Neural progenitor cell (in vitro differentiated cells): ENCODE measurements around the gene TUT1. TPM values are rescaled to one million over a fixed set of nuclear protein-coding genes. Genes with fewer than 3 reads are reported as not detected.
A peak's percentile ranks its signal among the peaks of the same experiment; 100 is the strongest.
"Not testable (repeated sequence)": the region's sequence is repeated elsewhere in the genome, so short reads cannot be mapped to it uniquely, and the experiment has no call there.

Source experiments
- DNase-seq: peaks from one replicate; pipeline ENCODE4 v3.0.0-alpha.2; 2016; ENCODE audit warnings: low spot score
- H2AFZ ChIP-seq: fragments of 200-600 bp; sonication (generic); replicated peaks from 2 replicates; pipeline ENCODE4 v1.6.1; 2016; ENCODE audit warnings: antibody characterized with exemption
- H3F3A ChIP-seq: fragments of 200-600 bp; sonication (generic); 2 replicates; pipeline ENCODE4 v1.6.1; 2016; ENCODE audit warnings: antibody characterized with exemption, low read depth
- H3K27ac ChIP-seq: fragments of 200-600 bp; sonication (generic); 2 replicates; pipeline ENCODE4 v1.5.1; 2016; ENCODE audit warnings: mild to moderate bottlenecking
- H3K27me3 ChIP-seq: fragments of 200-600 bp; sonication (generic); 2 replicates; pipeline ENCODE4 v1.6.1; 2016; ENCODE audit warnings: mild to moderate bottlenecking, moderate library complexity
- H3K36me3 ChIP-seq: fragments of 200-600 bp; sonication (generic); 2 replicates; pipeline ENCODE4 v1.5.1; 2016
- H3K4me1 ChIP-seq: fragments of 200-600 bp; sonication (generic); 2 replicates; pipeline ENCODE4 v1.6.1; 2016; ENCODE audit warnings: mixed run types
- H3K4me2 ChIP-seq: fragments of 200-600 bp; sonication (generic); 2 replicates; pipeline ENCODE4 v1.6.1; 2016
- H3K4me3 ChIP-seq: fragments of 200-600 bp; sonication (generic); 2 replicates; pipeline ENCODE4 v1.5.1; 2016
- H3K79me2 ChIP-seq: fragments of 200-600 bp; sonication (generic); 2 replicates; pipeline ENCODE4 v1.6.1; 2016; ENCODE audit warnings: low read depth
- H3K9ac ChIP-seq: fragments of 200-600 bp; sonication (generic); 2 replicates; pipeline ENCODE4 v1.6.1; 2016
- H3K9me3 ChIP-seq: fragments of 200-600 bp; sonication (generic); 2 replicates; pipeline ENCODE4 v1.5.1; 2016; ENCODE audit warnings: low read depth
- H4K20me1 ChIP-seq: fragments of 200-600 bp; sonication (generic); 2 replicates; pipeline ENCODE4 v1.6.1; 2016; ENCODE audit warnings: low read depth
- H3K27ac Mint-ChIP-seq: 3 replicates; pipeline ENCODE4 v1.8.0; 2021; ENCODE audit warnings: mixed read lengths
- H3K27me3 Mint-ChIP-seq: 2 replicates; pipeline ENCODE4 v1.8.0; 2022; ENCODE audit warnings: low read depth, mild to moderate bottlenecking, inconsistent platforms, moderate library complexity, mixed read lengths; ENCODE audit not compliant: insufficient read depth
- H3K36me3 Mint-ChIP-seq: 3 replicates; pipeline ENCODE4 v1.8.0; 2021; ENCODE audit warnings: mixed read lengths
- H3K4me1 Mint-ChIP-seq: 3 replicates; pipeline ENCODE4 v1.8.0; 2021; ENCODE audit warnings: mixed read lengths
- H3K4me3 Mint-ChIP-seq: 3 replicates; pipeline ENCODE4 v1.8.0; 2021; ENCODE audit warnings: mild to moderate bottlenecking, moderate library complexity, mixed read lengths
- H3K9me3 Mint-ChIP-seq: 3 replicates; pipeline ENCODE4 v1.8.0; 2020; ENCODE audit warnings: mixed read lengths
- EZH2 ChIP-seq: fragments of 200-600 bp; sonication (generic); IDR thresholded peaks from 2 replicates; pipeline ENCODE4 v1.6.1; 2017; ENCODE audit warnings: antibody characterized with exemption, mild to moderate bottlenecking, moderate library complexity
- EZH2phosphoT487 ChIP-seq: fragments of 200-600 bp; sonication (generic); IDR thresholded peaks from 2 replicates; pipeline ENCODE4 v1.6.1; 2017; ENCODE audit warnings: antibody characterized with exemption
- total RNA-seq: library from RNA; depleted of rRNA; stranded (reverse); fragments of >200 nt; gene quantifications from 2 replicates; pipeline ENCODE4 v1.2.3, GENCODE V29; 2015; ENCODE audit warnings: low replicate concordance
- TF ChIP-seq, protein P1 (sequence below): fragments of 200-600 bp; sonication (generic); IDR thresholded peaks from 2 replicates; pipeline ENCODE4 v1.5.1; 2017; ENCODE audit warnings: antibody characterized with exemption, mild to moderate bottlenecking

Gene TUT1
- total RNA-seq, 1 donor from 2014 or later: 4.8 TPM

GRCh38 chr11:62553839-62554361, 37.4 kb downstream of the TUT1 start:
- Histone ChIP-seq H3K9me3 (no peaks in the 10 kb centered on the region), H4K20me1 (peaks cover 14% of the 10 kb centered on the region), H3F3A (peaks cover 79% of the 10 kb centered on the region), H3K79me2 (peaks cover 7% of the 10 kb centered on the region), H2AFZ (no peak overlapping the region), H3K9ac (no peak overlapping the region), H3K27ac (peak overlapping the region; percentile 81), H3K27me3 (peaks cover 3% of the 10 kb centered on the region), H3K4me3 (no peak overlapping the region), H3K36me3 (peaks cover 4% of the 10 kb centered on the region), H3K4me2 (peak overlapping the region; percentile 63), H3K4me1 (peaks cover 57% of the 10 kb centered on the region)
- Mint-ChIP-seq H3K4me3 (peak overlapping the region; percentile 60), H3K4me1 (peaks cover 75% of the 10 kb centered on the region), H3K36me3 (peaks cover 8% of the 10 kb centered on the region), H3K27ac (peak overlapping the region; percentile 96), H3K27me3 (peaks cover 12% of the 10 kb centered on the region), H3K9me3 (no peaks in the 10 kb centered on the region)
- TF ChIP-seq EZH2 (no peak), EZH2phosphoT487 (no peak)
- TF ChIP-seq, protein P1, sequence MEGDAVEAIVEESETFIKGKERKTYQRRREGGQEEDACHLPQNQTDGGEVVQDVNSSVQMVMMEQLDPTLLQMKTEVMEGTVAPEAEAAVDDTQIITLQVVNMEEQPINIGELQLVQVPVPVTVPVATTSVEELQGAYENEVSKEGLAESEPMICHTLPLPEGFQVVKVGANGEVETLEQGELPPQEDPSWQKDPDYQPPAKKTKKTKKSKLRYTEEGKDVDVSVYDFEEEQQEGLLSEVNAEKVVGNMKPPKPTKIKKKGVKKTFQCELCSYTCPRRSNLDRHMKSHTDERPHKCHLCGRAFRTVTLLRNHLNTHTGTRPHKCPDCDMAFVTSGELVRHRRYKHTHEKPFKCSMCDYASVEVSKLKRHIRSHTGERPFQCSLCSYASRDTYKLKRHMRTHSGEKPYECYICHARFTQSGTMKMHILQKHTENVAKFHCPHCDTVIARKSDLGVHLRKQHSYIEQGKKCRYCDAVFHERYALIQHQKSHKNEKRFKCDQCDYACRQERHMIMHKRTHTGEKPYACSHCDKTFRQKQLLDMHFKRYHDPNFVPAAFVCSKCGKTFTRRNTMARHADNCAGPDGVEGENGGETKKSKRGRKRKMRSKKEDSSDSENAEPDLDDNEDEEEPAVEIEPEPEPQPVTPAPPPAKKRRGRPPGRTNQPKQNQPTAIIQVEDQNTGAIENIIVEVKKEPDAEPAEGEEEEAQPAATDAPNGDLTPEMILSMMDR: no peak
- no peak for DNase-seq

DNA sequence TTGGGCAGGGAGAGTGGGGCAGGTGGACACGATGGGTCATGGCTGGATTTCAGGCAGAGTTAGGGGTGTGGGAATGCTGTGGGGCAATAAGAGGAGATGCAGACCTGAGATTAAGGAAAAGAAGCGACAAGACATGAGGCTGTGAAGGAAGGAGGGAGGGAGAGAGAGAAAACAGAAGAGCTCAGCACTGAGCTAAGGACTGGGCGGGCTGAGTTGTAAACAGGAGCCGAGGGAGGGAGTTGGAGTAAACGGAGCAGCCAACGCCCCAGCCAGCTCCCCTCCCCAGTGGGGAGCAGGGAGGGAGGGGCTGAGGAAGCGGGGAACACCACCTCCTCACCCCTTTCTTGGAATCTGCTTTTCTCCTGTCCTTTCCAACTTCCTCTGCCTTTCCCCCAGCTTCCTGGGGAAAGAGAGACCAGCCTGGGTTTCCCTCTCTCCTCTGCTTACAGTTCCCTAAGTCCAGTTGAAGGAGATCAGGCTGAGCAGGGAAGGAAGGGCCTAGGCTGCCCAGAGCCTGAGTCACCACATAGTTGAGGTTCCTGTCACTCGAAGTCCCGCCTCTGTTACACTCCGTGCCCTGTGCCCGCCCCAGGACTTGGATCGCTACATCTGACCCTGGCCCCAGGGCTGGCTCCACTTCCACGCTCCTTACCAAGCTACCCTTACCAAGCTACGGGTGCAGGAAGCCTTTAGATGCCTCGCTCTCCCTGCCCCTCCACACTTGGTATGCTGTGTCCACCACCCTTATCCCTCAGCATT, 38.1 kb downstream of the TUT1 start:
- Histone ChIP-seq H3K4me2 (peak overlapping the region; percentile 63), H3K9me3 (no peaks in the 10 kb centered on the region), H3K36me3 (no peaks in the 10 kb centered on the region), H2AFZ (peak overlapping the region; percentile 58), H3K27me3 (peaks cover 9% of the 10 kb centered on the region), H3K4me1 (peaks cover 57% of the 10 kb centered on the region), H3K27ac (peak overlapping the region; percentile 81), H3F3A (peaks cover 79% of the 10 kb centered on the region), H4K20me1 (peaks cover 14% of the 10 kb centered on the region), H3K79me2 (peaks cover 2% of the 10 kb centered on the region), H3K9ac (no peak overlapping the region), H3K4me3 (peak overlapping the region; percentile 12)
- TF ChIP-seq, protein P1: no peak
- no peak for TF ChIP-seq EZH2
- TF ChIP-seq EZH2phosphoT487: no peak
- Mint-ChIP-seq H3K27ac (peak overlapping the region; percentile 97), H3K27me3 (peaks cover 12% of the 10 kb centered on the region), H3K4me1 (peaks cover 78% of the 10 kb centered on the region), H3K36me3 (peaks cover 8% of the 10 kb centered on the region), H3K4me3 (peak overlapping the region; percentile 64), H3K9me3 (no peaks in the 10 kb centered on the region)
- peak; percentile 82 for DNase-seq

DNA sequence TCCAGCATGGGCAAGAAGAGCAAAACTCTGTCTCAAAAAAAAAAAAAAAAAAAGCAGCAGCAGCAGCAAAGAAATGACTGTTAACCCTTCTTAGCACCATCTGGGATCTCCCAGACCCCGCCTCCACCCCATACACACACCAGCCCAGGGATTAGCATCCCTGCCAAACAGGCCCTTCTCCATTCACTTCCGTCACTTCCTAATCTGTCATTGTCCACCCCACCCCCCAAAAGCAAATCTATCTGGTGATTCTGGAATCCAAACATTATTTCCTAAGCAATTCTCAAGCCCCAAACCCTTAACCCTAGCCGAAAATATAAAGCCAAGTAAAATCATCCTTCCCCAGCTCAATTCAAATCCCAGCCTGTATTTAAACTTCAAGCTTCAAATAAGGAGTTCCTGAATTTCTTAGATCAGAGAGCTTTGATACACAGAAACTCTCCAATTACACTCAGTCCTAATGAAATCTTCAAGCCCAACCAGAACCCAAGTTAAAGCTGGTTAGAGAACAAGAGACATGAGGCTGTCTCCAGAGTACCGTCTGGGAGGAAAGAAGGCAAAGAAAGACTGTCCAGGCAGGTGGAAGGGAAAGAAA, 38.7 kb downstream of the TUT1 start:
- H3K27ac Mint-ChIP-seq: peak overlapping the region; percentile 97
- peak; percentile 53 for DNase-seq
- no peaks in the 10 kb centered on the region for H3K79me2 ChIP-seq
- no peak overlapping the region for H3K4me3 ChIP-seq
- TF ChIP-seq EZH2phosphoT487 (no peak), EZH2 (no peak)
- TF ChIP-seq, protein P1: no peak
- peaks cover 13% of the 10 kb centered on the region for H4K20me1 ChIP-seq
- peaks cover 81% of the 10 kb centered on the region for H3F3A ChIP-seq
- peak overlapping the region; percentile 64 for H3K4me3 Mint-ChIP-seq
- no peaks in the 10 kb centered on the region for H3K9me3 Mint-ChIP-seq
- H3K36me3 ChIP-seq: no peaks in the 10 kb centered on the region
- no peaks in the 10 kb centered on the region for H3K9me3 ChIP-seq
- H3K36me3 Mint-ChIP-seq: peaks cover 8% of the 10 kb centered on the region
- peaks cover 60% of the 10 kb centered on the region for H3K4me1 ChIP-seq
- peak overlapping the region; percentile 63 for H3K4me2 ChIP-seq
- peaks cover 15% of the 10 kb centered on the region for H3K27me3 Mint-ChIP-seq
- H3K4me1 Mint-ChIP-seq: peaks cover 85% of the 10 kb centered on the region
- H2AFZ ChIP-seq: peak overlapping the region; percentile 58
- peak overlapping the region; percentile 81 for H3K27ac ChIP-seq
- H3K27me3 ChIP-seq: peaks cover 16% of the 10 kb centered on the region
- H3K9ac ChIP-seq: no peak overlapping the region

DNA sequence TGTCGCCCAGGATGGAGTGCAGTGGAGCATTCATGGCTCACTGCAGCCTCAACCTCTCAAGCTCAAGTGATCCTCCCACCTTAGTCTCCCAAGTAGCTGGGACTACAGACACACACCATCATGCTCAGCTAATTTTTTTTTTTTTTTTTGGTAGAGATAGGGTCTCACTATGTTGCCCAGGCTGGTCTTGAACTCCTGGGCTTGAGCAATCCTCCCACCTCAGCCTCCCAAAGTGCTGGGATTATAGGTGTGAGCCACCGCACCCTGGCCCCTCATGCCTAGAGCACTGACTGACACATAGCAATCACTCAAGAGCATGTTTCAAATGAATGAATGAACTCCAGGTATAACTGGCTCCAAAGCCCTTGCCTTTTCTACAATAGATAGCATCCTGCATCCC, 40.8 kb downstream of the TUT1 start:
- H3K9ac ChIP-seq, H3K36me3 Mint-ChIP-seq, H2AFZ ChIP-seq, H4K20me1 ChIP-seq, H3K79me2 ChIP-seq, H3K9me3 Mint-ChIP-seq, H3K4me3 ChIP-seq, DNase-seq, H3K4me3 Mint-ChIP-seq, H3K9me3 ChIP-seq, H3K27ac ChIP-seq, H3K36me3 ChIP-seq, H3K4me2 ChIP-seq: not testable (repeated sequence)
- peaks cover 73% of the 10 kb centered on the region for H3F3A ChIP-seq
- H3K4me1 ChIP-seq: peaks cover 48% of the 10 kb centered on the region
- H3K27me3 ChIP-seq: peaks cover 37% of the 10 kb centered on the region
- peaks cover 71% of the 10 kb centered on the region for H3K4me1 Mint-ChIP-seq
- peak overlapping the region; percentile 97 for H3K27ac Mint-ChIP-seq
- peaks cover 21% of the 10 kb centered on the region for H3K27me3 Mint-ChIP-seq
